GM19328 (cell line): Measurements from ENCODE around the gene PPP4R4.

ENCODE experiments used
- ATAC-seq: cut with Tn5 transposase; IDR thresholded peaks from one replicate; pipeline ENCODE4 v1.9.1; 2021; ENCODE audit warnings: mild to moderate bottlenecking, moderate library complexity; ENCODE audit not compliant: unreplicated experiment

The PPP4R4 gene

DNA sequence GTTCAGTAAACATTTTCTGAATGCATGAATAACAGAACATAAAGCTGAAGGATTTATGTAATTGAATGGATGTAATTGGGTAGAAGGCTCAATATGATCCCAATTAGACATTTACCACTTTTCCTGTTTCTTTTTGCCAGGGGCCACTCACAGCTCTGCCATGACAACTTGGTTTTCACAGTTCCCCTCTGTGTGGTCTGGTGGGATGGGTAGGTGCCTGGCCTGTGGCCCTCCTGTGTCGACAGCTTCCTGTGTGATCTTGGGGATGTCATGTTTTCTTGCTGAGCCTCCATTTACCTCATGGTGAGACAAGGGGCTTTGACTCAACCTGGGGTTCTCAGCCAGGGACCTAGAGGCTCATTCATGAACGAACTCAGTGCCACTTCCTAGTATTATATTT, 131.5 kb downstream of the PPP4R4 start:
- ATAC-seq, result no peak

DNA sequence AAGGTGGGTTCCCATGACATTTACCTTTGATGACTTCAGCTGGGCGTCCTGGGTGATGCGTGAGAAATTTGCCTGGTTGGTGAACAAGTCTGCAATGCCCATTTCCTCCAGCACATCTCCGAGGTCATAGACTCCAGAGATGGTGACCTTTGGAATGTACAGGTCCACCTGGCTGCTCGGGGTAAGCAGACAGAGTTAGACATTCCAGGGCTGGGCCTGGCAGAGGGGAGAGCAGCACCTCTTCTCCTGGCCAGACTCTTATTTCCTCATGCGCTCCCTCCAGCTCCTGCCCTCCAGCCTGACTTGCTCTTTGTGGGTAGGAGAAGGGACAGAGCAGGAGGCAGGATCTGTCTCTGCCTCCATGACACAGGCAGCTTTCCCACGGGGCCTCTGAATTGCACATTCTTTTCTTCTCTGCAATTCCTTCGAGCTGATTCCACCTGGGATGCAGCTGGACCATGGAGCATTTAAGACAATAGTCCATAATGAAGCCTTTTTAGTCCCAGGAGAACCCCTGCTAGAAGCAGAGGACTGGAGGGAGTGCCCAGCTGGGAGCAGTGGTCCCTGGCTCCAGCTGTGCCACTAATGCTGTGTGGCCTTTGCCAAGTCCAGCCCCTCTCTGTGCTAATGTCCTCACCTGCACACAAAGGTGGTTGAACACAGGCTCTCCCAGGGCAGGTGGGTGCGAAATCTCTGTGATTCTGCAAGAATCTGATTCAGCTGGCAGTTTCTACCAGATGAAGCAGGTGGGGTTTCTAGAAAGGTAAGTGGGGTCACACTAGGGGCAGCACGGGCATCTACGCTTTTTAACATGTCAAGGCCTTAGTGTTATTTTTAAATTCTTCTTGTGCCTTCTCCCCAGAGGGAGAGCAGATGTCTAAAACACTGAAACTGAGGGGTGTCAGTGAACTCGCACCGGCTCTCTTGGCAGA, 132.2 kb downstream of the PPP4R4 start:
- ATAC-seq, result no peak

DNA sequence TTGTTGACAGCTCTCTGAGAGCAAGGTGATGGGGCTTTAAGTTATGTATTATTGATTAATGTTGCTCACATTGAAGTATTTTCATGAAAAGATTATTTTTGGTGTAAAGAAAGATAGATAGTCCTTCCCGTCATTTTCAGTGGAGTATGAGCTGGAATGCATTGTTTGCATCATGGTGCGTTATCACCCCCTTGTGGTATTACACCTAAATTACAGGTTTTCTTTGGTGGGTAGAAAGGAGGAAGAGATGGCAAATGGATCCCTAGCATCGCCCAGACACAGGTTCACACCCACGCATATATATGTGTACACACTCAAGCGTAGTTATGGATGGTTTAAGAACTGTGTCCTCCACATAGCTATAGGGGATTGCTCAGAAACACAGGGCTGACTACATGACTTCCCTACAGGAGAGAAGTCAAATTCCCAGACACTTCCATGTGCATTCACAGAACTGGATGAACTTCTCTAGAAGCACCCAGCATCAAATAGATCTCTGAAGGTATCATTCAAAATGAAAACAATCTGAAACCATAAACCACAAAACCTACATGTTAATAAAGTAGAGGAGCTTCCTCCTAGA, 133.4 kb downstream of the PPP4R4 start:
- ATAC-seq, result no peak

DNA sequence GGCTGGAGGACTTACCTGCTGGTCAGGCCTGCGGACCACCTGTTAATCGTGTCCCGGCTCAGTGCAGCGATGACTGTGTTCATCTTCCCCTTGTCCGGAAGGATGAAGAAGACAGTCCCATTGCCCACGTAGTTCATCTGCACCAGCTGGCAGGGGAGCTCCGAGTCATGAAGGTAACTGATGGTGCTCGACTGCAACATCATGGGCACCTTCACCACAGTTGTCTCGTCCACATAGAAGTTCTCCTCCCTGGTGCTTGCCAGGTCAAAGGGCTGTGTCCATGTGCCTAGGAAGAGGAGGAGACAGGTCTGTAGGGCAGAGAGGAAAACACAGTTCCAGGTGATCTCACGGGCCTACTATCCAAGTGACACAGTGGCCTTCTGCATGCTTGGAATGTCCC, 135.6 kb downstream of the PPP4R4 start:
- no peak for ATAC-seq

DNA sequence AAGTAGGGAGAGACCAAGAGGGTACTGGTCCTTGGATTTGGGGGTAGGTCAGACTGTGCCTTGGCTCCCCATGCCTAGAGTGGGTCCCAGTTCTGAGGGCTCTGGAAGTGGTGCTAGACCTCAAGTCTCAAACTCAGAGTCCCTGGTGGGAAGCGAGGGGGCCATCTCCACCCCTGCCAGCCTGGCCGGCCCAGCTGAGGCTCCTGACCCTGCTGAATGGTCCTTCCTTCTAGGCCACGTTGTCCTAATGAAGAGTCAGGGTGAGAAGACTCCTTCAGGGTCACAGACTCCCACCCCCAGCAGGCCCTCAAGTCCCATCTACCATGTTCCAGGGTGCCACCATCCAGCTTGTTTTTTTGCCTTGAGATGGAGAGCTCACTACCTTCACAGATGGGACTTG, 136.1 kb downstream of the PPP4R4 start:
- ATAC-seq, result no peak

GRCh38 chr14:94312481-94313246, 138.5 kb downstream of the PPP4R4 start:
- no peak for ATAC-seq

DNA sequence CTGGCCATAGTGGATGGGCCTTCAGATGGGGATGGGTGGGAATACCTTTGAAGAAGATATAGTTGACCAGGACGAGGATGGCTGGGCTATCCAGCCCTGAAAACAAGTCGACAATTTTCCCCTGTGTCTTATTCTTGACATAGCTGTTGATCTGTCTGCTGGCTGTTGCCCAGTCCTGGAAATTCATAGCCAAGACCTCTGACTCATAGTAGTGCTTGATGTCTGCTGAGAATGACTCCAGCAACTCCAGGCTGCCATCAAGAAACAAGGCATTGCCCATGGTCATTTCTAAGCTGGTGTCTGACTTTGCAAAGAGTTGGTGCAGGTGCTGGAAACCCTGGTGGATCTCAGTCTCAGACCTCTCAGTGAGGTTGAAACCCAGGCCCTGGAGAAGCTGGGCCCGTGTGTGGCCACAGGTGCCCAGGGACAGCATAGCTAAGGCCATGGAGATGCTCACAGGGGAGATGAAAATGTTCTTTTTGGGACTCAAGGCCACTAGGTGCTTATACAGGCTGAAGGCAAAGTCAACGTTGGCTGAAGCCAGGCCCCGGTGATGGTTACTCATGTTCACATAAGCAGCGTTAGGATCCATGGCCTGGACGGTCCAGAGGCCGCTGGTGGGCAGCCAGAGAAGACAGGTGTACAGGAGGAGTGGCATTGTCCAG, 140.0 kb downstream of the PPP4R4 start:
- ATAC-seq, result no peak

DNA sequence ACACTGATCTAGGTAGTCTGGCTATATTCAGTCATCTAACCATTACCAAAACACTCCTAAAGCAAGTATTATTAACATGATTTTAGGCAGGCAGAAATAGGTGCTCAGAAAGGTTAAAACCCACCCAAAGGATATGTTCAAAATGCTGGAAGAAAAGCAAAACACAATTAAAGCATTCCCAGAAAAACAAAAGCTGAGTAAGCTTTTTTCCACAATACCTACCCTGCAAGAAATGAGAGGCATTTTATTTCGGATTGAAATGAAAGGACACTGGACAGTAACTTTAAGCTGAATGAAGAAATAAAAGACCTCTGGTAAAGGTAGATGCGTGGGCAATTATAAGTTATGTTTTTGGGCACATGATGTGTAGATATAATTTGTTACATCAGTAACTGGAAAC, 140.8 kb downstream of the PPP4R4 start:
- no peak for ATAC-seq

- ATAC-seq, result no peak
These were observed 142.6 kb downstream of the PPP4R4 start for GRCh38 chr14:94316692-94317091.

DNA sequence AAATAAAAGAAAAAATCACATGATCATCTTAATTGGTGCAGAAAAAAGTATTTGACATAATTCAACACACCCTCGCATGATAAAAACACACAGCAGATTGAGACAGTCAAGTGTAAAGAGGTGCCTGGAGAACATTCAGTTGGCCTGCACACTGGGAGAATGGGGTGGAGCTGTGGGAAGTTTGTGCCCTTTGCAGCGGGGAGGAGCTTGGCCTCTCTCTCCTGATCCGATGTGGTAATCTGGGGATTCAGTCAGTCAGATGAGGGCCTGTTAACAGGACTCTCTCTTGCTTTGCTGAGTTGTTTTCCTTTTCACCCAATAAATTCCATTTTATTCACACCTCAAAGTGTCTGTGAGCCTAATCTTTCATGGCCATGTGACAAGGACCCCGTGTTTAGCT, 143.1 kb downstream of the PPP4R4 start:
- ATAC-seq, result no peak

DNA sequence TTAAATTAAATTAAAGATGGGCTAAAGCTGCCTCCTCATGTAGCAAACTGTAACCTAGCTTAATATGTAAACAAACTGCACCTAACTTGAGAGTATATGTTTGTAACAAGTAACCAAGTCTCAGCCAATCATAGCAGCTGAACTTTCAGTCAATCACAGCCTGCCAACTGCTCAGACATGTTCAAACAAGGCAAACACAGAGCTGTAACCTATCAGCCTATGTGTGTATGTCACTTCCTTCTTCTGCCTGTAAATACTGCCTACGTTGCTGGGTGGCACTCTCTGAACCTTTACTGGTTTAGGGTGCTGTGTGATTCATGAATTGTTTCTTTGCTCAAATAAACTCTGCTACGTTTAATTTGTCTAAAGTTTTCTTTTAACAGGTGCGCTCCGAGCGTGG, 146.1 kb downstream of the PPP4R4 start:
- ATAC-seq, result no peak

GRCh38 chr14:94321421-94322271, 147.5 kb downstream of the PPP4R4 start:
- ATAC-seq, result no peak

DNA sequence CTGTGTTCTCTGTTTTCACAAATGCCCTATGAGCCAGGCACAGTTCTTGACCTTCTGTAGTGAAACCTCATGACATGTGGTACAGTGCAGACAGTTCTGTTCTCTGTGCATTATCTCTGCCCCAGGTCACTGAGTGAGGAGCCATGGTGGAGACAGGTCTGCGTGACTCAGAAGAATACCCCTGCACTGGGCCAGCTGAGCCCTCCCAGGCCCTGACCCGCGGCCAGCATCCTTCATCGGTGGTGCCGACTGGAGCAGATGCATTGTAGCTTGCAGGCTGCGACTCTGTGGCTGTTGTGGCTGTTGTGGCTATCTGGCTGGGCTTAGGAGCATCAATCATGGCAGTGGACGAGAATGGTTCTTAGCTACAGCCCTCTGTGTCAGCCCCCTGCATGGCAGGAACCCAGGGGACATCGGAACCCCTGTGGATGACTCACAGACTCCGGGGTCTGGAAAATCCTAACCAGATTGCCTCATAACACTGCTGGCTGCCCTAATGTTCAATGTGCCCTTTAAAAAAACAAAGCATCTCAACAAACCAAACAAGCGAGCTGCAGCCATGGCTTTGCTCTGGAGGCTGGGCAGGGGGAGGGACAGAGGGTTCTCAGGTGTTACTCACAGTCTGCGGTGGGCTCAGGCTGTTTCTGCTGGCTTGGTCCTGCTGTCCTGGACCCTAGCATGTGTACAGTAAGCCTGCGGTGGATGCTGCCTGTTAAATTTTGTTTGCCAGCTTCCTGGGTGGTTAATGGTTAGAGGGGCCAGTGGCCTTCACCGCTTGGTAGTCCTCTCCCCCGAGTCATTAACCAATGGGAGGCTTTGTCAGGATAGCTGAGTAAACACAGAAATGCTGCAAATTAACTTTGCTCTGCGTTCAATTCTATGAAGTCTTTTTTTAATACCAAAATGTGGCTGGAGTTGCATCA, 148.8 kb downstream of the PPP4R4 start, which contains the start of gene SERPINA6:
TSS of gene SERPINA6 (minus strand) at position 689 of the 923 bp plus-strand sequence. CDS start 8,688 bp downstream, outside the sequence.
- ATAC-seq, result no peak

GRCh38 chr14:94328196-94328595, 154.1 kb downstream of the PPP4R4 start:
- no peak for ATAC-seq
